GM19193 (cell line): ENCODE data around the gene FADS3.

ENCODE experiments used
- POLR2A ChIP-seq: IDR thresholded peaks from 4 replicates; pipeline ENCODE4 v1.6.1; 2011; ENCODE audit not compliant: insufficient read depth, insufficient read length; ENCODE audit errors: extremely low read depth

FADS3 gene

DNA sequence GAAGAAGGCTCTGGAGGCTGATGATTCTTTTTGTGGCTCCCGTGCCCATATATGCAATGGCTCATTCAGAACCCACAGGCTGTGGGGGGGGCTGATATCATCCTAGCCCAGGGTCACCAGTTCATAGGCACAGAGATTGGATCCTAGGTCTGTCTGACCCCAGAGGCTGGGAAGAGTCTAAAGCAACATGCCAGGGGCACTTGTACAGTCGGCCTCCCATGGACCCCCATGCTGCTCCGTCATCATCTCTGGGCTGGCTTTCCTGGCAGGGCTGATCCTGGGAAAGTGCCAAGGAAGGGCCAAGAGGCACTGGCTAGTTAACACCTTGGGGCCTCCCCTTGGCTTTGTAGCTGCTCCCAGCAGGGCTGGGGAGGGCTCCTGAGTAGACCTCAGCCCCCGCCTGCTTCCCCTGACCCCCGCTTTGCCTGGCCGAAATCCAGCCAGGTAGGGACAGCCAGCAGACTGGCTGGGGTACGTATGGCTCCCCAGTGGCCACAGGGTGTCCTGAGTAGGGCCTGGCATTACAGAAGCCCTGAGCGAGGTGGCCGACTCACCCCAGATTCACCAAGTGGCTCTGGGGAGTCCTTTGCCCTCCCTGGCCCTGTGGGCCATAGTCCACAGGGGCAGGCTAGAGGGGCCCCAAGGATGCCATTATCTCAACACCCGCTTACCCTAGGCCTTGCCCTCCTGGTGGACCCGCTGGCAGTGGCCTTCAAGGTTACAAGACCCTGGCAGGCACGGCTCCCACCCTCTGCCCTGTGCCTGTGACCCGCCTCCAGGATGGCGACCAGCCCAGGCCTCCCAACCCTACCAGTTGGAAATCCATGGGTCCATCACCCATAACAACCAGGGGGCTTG is 22.5 kb downstream of the FADS3 start:
- TF ChIP-seq POLR2A = peak; percentile 27

DNA sequence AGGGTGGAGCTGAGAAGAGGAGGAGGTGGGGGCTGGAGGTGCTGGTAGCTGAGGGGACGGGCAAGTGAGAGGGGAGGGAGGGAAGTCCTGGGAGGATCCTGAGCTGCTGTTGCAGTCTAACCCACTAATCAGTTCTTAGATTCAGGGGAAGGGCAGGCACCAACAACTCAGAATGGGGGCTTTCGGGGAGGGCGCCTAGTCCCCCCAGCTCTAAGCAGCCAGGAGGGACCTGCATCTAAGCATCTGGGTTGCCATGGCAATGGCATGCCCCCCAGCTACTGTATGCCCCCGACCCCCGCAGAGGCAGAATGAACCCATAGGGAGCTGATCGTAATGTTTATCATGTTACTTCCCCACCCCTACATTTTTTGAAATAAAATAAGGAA is 24.4 kb downstream of the FADS3 start:
- no peak for TF ChIP-seq POLR2A

- TF ChIP-seq POLR2A = peak; percentile 16
These were observed 25.0 kb downstream of the FADS3 start for GRCh38 chr11:61866231-61866957.

GRCh38 chr11:61864814-61865775 is 26.2 kb downstream of the FADS3 start:
- peak; percentile 14 for TF ChIP-seq POLR2A

- no peak for TF ChIP-seq POLR2A
These were observed 27.7 kb downstream of the FADS3 start for GRCh38 chr11:61863548-61864081.

- no peak for TF ChIP-seq POLR2A
These were observed 28.4 kb downstream of the FADS3 start for GRCh38 chr11:61862714-61863547.

- TF ChIP-seq POLR2A = no peak
These were observed 29.7 kb downstream of the FADS3 start for GRCh38 chr11:61861634-61862033.

DNA sequence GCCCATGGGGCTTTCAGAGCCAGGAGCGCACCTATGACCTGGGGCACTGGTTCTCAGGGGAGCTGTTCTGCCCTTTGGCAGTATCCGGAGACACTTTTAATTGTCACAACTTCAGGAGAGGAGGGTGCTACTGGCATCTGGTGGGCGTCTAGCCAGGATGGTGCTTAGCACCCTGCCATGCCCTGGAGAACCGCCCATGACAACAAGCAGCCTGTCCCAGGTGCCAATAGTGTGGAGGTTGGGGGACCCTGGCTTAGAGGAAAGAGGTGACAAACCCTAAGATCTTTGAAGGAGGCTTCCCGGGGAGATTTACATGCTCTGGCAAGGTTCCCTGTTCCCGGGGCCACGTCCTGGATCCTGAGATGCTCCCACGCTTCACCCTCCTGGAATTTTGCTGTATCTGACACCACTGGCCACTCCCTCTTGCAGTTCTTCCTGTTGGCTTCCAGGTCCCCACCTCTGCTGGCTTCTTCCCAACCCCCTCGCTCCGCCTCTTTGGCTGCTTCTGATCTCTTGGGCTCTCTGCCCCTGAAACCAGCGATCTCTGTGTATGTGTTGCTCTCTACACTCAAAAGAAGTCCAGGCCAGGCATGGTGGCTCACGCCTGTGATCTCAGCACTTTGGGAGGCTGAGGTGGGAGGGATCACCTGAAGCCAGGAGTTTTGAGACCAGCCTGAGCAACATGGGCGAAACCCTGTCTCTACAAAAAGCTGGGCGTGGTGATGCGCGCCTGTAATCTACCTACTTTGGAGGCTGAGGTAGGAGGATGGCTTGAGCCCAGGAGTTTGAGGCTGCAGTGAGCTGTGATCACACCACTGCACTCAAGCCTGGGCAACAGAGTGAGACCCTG is 31.1 kb downstream of the FADS3 start:
- TF ChIP-seq POLR2A = no peak

GRCh38 chr11:61855939-61856680 is 35.2 kb downstream of the FADS3 start:
- TF ChIP-seq POLR2A = peak; percentile 11

DNA sequence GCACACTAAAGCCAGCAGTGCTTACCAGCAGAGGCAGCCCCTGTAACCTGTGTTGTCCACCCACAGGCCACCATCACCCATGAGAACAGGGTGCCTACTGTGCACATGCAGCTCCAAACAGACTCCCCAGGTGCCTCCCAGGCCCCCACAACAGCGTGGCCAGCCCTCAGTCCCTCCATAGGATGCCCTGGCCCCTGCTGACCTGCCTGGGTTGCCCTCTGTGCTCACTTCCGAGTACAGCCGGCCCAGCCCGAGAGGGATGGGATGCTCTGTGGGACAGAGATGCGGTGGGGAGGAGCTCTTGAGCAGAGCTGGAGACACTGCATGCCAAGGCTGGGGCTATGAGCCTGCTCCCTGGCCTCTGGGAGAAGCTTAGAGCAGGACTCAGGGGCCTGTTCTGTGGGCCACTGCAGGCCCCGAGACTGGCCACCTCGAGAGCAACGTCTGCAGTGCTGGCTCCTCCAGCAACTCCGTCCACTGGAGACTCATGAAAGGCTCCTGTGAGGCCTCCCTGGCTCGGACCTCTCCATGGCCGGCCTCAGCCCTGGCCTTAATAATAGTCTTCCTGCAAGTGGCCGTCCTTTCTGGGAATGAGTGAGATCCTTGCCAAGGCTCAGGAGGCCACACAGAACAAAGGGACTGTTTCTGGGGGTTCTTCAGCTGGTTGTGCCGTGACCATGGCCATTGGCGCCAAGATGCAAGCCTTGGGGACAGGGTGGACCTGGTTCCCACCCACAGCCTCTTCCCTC is 36.2 kb downstream of the FADS3 start:
- TF ChIP-seq POLR2A = no peak

DNA sequence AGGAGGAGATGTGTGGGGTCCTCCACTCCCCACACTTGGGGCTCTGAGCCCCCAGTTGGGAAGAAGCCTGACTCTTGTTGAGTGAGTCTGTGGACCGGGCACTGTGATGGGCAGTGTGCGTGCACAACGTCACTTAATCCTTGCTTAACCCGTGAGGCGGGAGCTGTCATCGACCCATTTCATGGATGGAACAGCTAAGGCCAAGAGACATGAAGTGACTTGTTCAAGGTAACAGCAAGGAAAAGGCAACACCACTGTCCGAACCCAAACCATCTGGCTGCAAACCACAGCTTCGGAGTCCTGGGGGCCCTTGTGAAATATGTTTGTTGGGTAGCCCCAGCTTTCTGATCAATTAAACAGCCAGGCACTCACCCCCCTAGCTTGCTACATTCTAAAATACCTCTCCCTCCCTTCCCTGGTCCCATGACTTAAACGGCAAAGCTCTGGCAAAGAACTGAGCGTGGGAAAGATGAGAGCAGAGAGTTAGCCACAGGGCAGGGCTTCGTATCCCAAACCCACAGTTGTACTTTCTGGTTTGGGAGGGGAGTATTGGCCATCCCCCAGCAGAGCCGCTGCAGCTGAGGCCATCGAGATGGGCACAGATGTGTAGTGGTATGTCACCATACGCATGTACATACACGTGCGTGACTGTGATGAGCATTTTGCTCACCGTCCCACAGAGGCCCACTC is 37.0 kb downstream of the FADS3 start:
- no peak for TF ChIP-seq POLR2A
